K562 (cell line): ENCODE data around the gene PITPNC1. TPM values are rescaled to one million over a fixed set of nuclear protein-coding genes. Genes with fewer than 3 reads are reported as not detected.
A peak's percentile ranks its signal among the peaks of the same experiment; 100 is the strongest.

ENCODE experiments used
- ATAC-seq: fragments of 200-7000 bp; cut with Tn5 transposase; 3 replicates; pipeline ENCODE4 v1.9.1; 2020; ENCODE audit warnings: moderate library complexity
- BruUV-seq: library from RNA; stranded (reverse); fragments of 400-500 nt; replicated peaks from 2 replicates; lab custom pipeline; 2021; lab: Mats Ljungman, UMichigan
- CTCF ChIA-PET: fragments of 300-600 bp; formaldehyde crosslinking; extraction: SDS; loops from one replicate; lab custom pipeline; 2021; ENCODE audit warnings: low intra/inter-chr PET ratio; lab: Yijun Ruan, JAX
- POLR2A ChIA-PET: fragments of 300-600, 350-650 bp; sonication (Branson Sonifier 250); formaldehyde crosslinking; extraction: SDS; loops from one replicate; lab custom pipeline; 2021; ENCODE audit warnings: antibody characterized with exemption, inconsistent platforms; lab: Yijun Ruan, JAX
- DNase-seq, 4 experiments: peaks; one replicate each; pipeline versions ENCODE4 v3.0.0 to v3.0.0-alpha.2; 2011 to 2018; ENCODE audit warnings: low spot score in 3 of 4, mixed read lengths in 3 of 4; ENCODE audit errors: extremely low read depth in 1 of 4
- FAIRE-seq: peaks from 2 replicates; lab custom pipeline; 2011; peaks lifted over from hg19 to GRCh38; lab: Jason Lieb, UNC
- H2AFZ ChIP-seq: 2 replicates; pipeline ENCODE4 v1.6.0; 2011; ENCODE audit warnings: low read depth, low read length, control low read depth, inconsistent platforms
- H3K27ac ChIP-seq: fragments of 200-600 bp; 3 replicates; pipeline ENCODE4 v1.8.0; 2011; ENCODE audit warnings: low read depth, mild to moderate bottlenecking, control low read depth, inconsistent platforms, low read length, moderate library complexity, mixed read lengths; ENCODE audit errors: extremely low read depth
- H3K27me3 ChIP-seq, 2 experiments: fragments of 300-600 bp in 1 of 2; 2 replicates in 1 of 2; 3 replicates in 1 of 2; pipeline versions ENCODE4 v1.6.0 to v1.8.0; 2011; ENCODE audit warnings: inconsistent platforms in 2 of 2, low read length in 2 of 2, mild to moderate bottlenecking in 1 of 2, mixed read lengths in 1 of 2, moderate library complexity in 1 of 2; ENCODE audit not compliant: control insufficient read depth in 2 of 2, insufficient read depth in 2 of 2
- H3K36me3 ChIP-seq: fragments of 300-600 bp; 3 replicates; pipeline ENCODE4 v1.8.0; 2011; ENCODE audit warnings: mild to moderate bottlenecking, low read length, inconsistent platforms; ENCODE audit not compliant: control insufficient read depth, insufficient read depth
- H3K4me1 ChIP-seq, 2 experiments: fragments of 200-600 bp in 1 of 2; replicated peaks in 1 of 2; 2 replicates in 1 of 2; 3 replicates in 1 of 2; pipeline versions ENCODE4 v1.5.1 to v1.8.0; 2011; ENCODE audit warnings: inconsistent platforms in 2 of 2, low read length in 2 of 2, mild to moderate bottlenecking in 1 of 2, mixed read lengths in 1 of 2, moderate library complexity in 1 of 2; ENCODE audit not compliant: control insufficient read depth in 2 of 2, insufficient read depth in 2 of 2
- H3K4me2 ChIP-seq: 2 replicates; pipeline ENCODE4 v1.6.1; 2011; ENCODE audit warnings: low read length, control low read depth, inconsistent platforms, mixed read lengths; ENCODE audit not compliant: insufficient read depth
- H3K4me3 ChIP-seq: fragments of 200-600 bp; sonication (generic), shearing (Covaris generic); 2 replicates; pipeline ENCODE4 v1.5.1; 2016; ENCODE audit warnings: control low read depth, inconsistent platforms
- H3K79me2 ChIP-seq: fragments of 200-600 bp; 3 replicates; pipeline ENCODE4 v1.8.0; 2011; ENCODE audit warnings: low read length, inconsistent platforms; ENCODE audit not compliant: control insufficient read depth, insufficient read depth
- H3K9ac ChIP-seq, 2 experiments: 2 replicates each; pipeline versions ENCODE4 v1.6.0 to v1.6.1; 2011; ENCODE audit warnings: low read depth in 2 of 2, low read length in 2 of 2, control low read depth in 1 of 2, inconsistent platforms in 1 of 2, mild to moderate bottlenecking in 1 of 2, mixed read lengths in 1 of 2; ENCODE audit not compliant: insufficient read depth in 1 of 2
- H3K9me1 ChIP-seq: one replicate; pipeline ENCODE4 v1.6.0; 2011; ENCODE audit warnings: inconsistent platforms, mild to moderate bottlenecking, low read length, moderate library complexity; ENCODE audit not compliant: control insufficient read depth, insufficient read depth
- H3K9me3 ChIP-seq: replicated peaks from 2 replicates; pipeline ENCODE4 v1.5.1; 2011; ENCODE audit warnings: low read depth, low read length, inconsistent platforms; ENCODE audit not compliant: control insufficient read depth, insufficient read depth
- H4K20me1 ChIP-seq: replicated peaks from 2 replicates; pipeline ENCODE4 v1.6.1; 2011; ENCODE audit warnings: low read length, inconsistent platforms, mixed read lengths; ENCODE audit not compliant: control insufficient read depth, insufficient read depth
- ZBTB40 ChIP-seq, 2 experiments: fragments of 450-650 bp in 1 of 2; sonication (generic) in 1 of 2; formaldehyde crosslinking in 1 of 2; IDR thresholded peaks; 2 replicates each; pipeline versions ENCODE4 v1.7.1 to v1.9.0; 2016 to 2022; ENCODE audit warnings: inconsistent platforms in 1 of 2, mild to moderate bottlenecking in 1 of 2, missing genetic modification reagents in 1 of 2
- ZNF121 ChIP-seq: sonication (generic); formaldehyde crosslinking; conservative IDR thresholded peaks from 2 replicates; pipeline ENCODE4 v1.8.0; 2022; ENCODE audit warnings: missing genetic modification reagents
- ZSCAN29 ChIP-seq: fragments of 450-650 bp; IDR thresholded peaks from 2 replicates; pipeline ENCODE4 v1.6.1; 2017
- WGBS: fragments of 100-300 bp; shearing (Covaris generic); methylation state at CpG from one replicate; pipeline ENCODE4 v1.1.6; 2016; ENCODE audit warnings: low coverage, mixed read lengths; ENCODE audit not compliant: insufficient coverage; ENCODE audit errors: missing lambda C conversion rate; 5-methylcytosine and 5-hydroxymethylcytosine counted together
- in situ Hi-C: fragments of 300-500 bp; cut with MboI; formaldehyde crosslinking; loops from 4 replicates; pipeline ENCODE4 v1.15.0; 2018; ENCODE audit warnings: inconsistent platforms, mixed read lengths
- intact Hi-C: fragments of 100-400 bp; cut with micrococcal nuclease; formaldehyde crosslinking; loops from 2 replicates; pipeline ENCODE4 v1.14.2; 2022
- polyA plus RNA-seq, 8 experiments: library from polyadenylated mRNA; depleted of rRNA in 4 of 8; stranded (reverse) in 5 of 8; unstranded in 3 of 8; fragments of >200 nt; fragmentation: Nextera tagmentation in 2 of 8; fragmentation: Illumina TruSeq in 1 of 8; extraction: Ambion mirVana in 2 of 8; extraction: Trizol in 1 of 8; gene quantifications; 2 replicates each; pipeline versions ENCODE4 v1.2.1 to v1.2.3, GENCODE V29; 2011 to 2014; ENCODE audit warnings: inconsistent platforms in 1 of 8, missing spikeins in 1 of 8
- total RNA-seq, 7 experiments: library from RNA; depleted of rRNA in 6 of 7; stranded (reverse); fragments of >200 nt in 6 of 7; fragmentation: Illumina TruSeq in 2 of 7; extraction: Trizol in 2 of 7; gene quantifications; 2 replicates each; pipeline versions ENCODE4 v1.2.1 to v1.2.3, GENCODE V29; 2011 to 2021; ENCODE audit warnings: low replicate concordance in 1 of 7

PITPNC1 gene
- total and polyA plus RNA-seq, 9 of the 15 experiments (the other 6 are each of a cell fraction or from before 2014, with no cell fraction given), result 0.11 to 1.1 (median 0.65) TPM

DNA sequence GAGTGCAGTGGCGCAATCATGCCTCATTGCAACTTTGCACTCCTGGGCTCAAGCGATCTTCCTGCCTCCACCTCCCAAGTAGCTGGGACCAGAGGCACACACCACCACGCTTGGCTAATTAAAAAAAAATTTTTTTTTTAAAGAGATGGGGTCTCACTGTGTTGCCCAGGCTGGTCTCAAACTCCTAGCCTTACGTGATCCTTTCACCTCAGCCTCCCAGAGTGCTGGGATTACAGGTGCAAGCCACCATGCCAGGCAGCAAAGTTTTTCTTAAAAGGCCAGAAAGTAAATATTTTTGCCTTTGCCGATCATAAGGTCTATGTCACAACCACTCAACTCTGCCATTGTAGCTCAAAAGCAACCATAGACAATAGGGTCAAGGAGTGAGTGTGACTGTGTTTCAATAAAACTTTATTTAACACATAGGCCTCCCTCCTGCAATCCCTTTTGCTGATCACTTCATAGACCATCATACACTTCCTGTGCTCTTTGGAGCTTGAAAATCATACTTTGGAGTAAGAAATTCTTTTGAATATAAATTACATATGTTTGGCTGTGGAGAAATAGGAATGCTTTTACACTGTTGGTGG is 48.6 kb downstream of the PITPNC1 start:
- Histone ChIP-seq H3K36me3 (no peaks in the 10 kb centered on the region), H3K9ac (no peak overlapping the region)

More for the DNA sequence above, 48.6 kb downstream of the PITPNC1 start:
- no peak for FAIRE-seq
- Histone ChIP-seq H3K79me2 (no peaks in the 10 kb centered on the region), H4K20me1 (no peaks in the 10 kb centered on the region), H3K9me3 (no peaks in the 10 kb centered on the region), H3K27ac (no peak overlapping the region), H2AFZ (no peak overlapping the region), H3K9me1 (no peaks in the 10 kb centered on the region), H3K4me3 (no peak overlapping the region), H3K4me1 (no peaks in the 10 kb centered on the region; a peak in 1 of 5 replicates), H3K27me3 (peaks cover 4 to 22% of the 10 kb centered on the region in 2 experiments; a peak in 2 of 5 replicates), H3K4me2 (no peak overlapping the region)
- whole genome bisulfite sequencing, result 23% methylated on average over 5 of the region's 5 CpGs
- in situ Hi-C loops, result no loop called here
- intact Hi-C loops, result no loop called here
- no TSS peak for BruUV-seq
- CTCF ChIA-PET, result no interaction called here
- no peak for DNase-seq
- no peak for ATAC-seq
- POLR2A ChIA-PET, result interaction anchor here (1.2 kb wide), 1 partner anchor 8 kb away, joined by 3 read pairs; no protein-coding TSS in a partner anchor
- TF ChIP-seq ZNF121 (CRISPR knock-in tag) (peak; percentile 85), ZBTB40 (IDR thresholded peaks at IDR 0.05) (peak; percentile 83), ZBTB40 (CRISPR knock-in tag; IDR thresholded peaks at IDR 0.05) (peak; percentile 69), ZSCAN29 (no peak)
- TF ChIP-seq, all 486 proteins: peak for 2
